Measurements from ENCODE around the gene ZC3H12A. TPM values are rescaled to one million over a fixed set of nuclear protein-coding genes. Genes with fewer than 3 reads are reported as not detected.

Gene ZC3H12A
- total RNA-seq, 4 donors from 2014 or later: 7.3 to 14.4 (median 10.6) TPM

DNA sequence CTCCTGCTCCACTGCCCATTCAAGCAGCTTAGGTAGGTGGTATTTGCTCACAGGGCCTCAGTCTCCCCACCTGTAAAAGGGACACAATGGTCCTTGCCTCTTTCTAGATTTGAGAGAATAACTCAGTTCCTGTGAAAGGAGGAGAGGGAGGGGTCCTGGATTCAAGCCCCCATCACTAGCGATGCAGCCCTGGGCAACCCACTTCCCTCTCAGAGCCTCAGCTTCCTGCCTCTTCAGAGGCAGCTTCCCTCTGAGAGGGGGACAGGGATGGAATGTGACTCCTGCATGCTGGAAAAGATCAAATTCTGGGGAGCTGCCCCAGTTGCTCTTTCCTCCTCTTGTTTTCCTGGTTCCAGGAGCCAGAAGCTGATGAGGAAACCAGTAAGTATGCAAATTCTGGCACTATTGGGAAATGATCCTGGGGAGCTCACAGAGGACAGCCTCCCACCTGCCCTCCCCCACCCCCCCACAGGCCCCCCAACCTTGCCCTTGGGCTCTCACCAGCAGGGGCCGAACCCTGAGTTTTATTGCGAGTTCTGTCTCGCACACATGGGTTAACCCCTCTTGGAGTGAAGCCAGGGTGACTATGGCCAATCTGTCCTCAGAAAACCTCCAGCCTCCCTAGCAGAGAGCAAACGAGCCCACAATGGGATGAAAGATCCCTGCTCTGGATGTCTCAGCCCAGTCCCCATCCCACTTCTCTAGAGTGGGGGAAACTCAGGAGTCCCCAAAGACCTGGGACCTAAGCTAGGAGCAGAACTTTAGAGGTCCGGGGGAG lies 11.7 kb downstream of the ZC3H12A start:
- H3K4me3 ChIP-seq: no peak overlapping the region
- H3K36me3 ChIP-seq: peaks cover 0 to 74% of the 10 kb centered on the region in 2 donors
- TF ChIP-seq POLR2AphosphoS5 (IDR thresholded peaks at IDR 0.05): peak; percentile 22
- no peak for TF ChIP-seq EP300 (IDR thresholded peaks at IDR 0.05)
- H3K27me3 ChIP-seq: no peaks in the 10 kb centered on the region
- H3K27ac ChIP-seq: peak overlapping the region; percentile 3 to 81 (median 74)
- no peaks in the 10 kb centered on the region for H3K9me3 ChIP-seq
- H3K4me1 ChIP-seq: peaks cover 3 to 48% (median 30%) of the 10 kb centered on the region in 3 donors
- WGBS, 2 donors (ENCODE audit: low coverage in 1 of 2): no CpG with 5 or more reads among the region's 6 CpGs
- peak; percentile 24 for ATAC-seq

- 0% methylated on average over 2 to 3 of the region's 10 CpGs for WGBS, 2 donors (ENCODE audit: low coverage in 1 of 2)
- Histone ChIP-seq H3K4me1 (peaks cover 3 to 44% (median 30%) of the 10 kb centered on the region in 3 donors), H3K9me3 (no peaks in the 10 kb centered on the region), H3K27ac (peak overlapping the region; percentile 3 to 81 (median 74)), H3K27me3 (no peaks in the 10 kb centered on the region), H3K36me3 (peaks cover 0 to 74% of the 10 kb centered on the region in 2 donors), H3K4me3 (no peak overlapping the region)
- peak; percentile 86 for ATAC-seq
- TF ChIP-seq POLR2AphosphoS5 (IDR thresholded peaks at IDR 0.05) (peak; percentile 59), EP300 (IDR thresholded peaks at IDR 0.05) (no peak), CTCF (IDR thresholded peaks at IDR 0.05) (peak in 3 of 4 experiments; percentile 97 to 99 (median 98))
Observed at GRCh38 chr1:37486680-37487618, 12.6 kb downstream of the ZC3H12A start.

DNA sequence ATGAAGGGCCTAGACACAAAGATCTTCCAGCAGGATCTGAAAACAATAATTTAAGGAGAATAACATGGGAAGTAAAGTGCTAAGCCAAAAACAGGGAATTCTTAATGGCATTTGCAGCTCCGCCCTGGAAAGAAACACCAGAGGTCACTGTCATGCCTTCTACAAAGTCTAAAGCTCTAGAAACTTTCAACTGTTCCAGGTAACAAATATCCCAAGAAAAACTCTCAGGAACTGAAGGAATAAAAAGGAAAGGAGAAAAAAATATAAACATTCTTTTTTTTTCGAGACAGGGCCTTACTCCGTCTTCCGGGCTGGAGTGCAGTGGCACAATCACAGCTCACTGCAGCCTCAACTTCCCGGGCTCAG lies 13.2 kb downstream of the ZC3H12A start:
- 63 to 100% methylated on average over 2 to 5 of the region's 5 CpGs for WGBS, 2 donors (ENCODE audit: low coverage in 1 of 2)
- no peak for TF ChIP-seq POLR2AphosphoS5 (IDR thresholded peaks at IDR 0.05)
- no peak for TF ChIP-seq CTCF (IDR thresholded peaks at IDR 0.05)
- no peak for TF ChIP-seq EP300 (IDR thresholded peaks at IDR 0.05)
- no peak for TF ChIP-seq POLR2A (IDR thresholded peaks at IDR 0.05)
- Histone ChIP-seq H3K27ac (peak overlapping the region in 3 of 4 donors; percentile 67 to 81 (median 81)), H3K4me1 (peaks cover 3 to 44% (median 30%) of the 10 kb centered on the region in 3 donors), H3K27me3 (no peaks in the 10 kb centered on the region), H3K9me3 (no peaks in the 10 kb centered on the region), H3K4me3 (no peak overlapping the region), H3K36me3 (peaks cover 0 to 74% of the 10 kb centered on the region in 2 donors)
- ATAC-seq: no peak

GRCh38 chr1:37493336-37494098 lies 19.1 kb downstream of the ZC3H12A start:
- no peaks in the 10 kb centered on the region for H3K9me3 ChIP-seq
- H3K4me1 ChIP-seq: peaks cover 0 to 9% (median 0%) of the 10 kb centered on the region in 3 donors
- no peaks in the 10 kb centered on the region for H3K27me3 ChIP-seq
- H3K36me3 ChIP-seq: peaks cover 0 to 79% of the 10 kb centered on the region in 2 donors
- no peak overlapping the region for H3K27ac ChIP-seq
- TF ChIP-seq POLR2A (IDR thresholded peaks at IDR 0.05) (no peak), POLR2AphosphoS5 (IDR thresholded peaks at IDR 0.05) (no peak), EP300 (IDR thresholded peaks at IDR 0.05) (no peak), CTCF (IDR thresholded peaks at IDR 0.05) (no peak)
- ATAC-seq: no peak
- H3K4me3 ChIP-seq: no peak overlapping the region
- WGBS, 2 donors (ENCODE audit: low coverage in 1 of 2): 72 to 74% methylated on average over 2 of the region's 2 CpGs

DNA sequence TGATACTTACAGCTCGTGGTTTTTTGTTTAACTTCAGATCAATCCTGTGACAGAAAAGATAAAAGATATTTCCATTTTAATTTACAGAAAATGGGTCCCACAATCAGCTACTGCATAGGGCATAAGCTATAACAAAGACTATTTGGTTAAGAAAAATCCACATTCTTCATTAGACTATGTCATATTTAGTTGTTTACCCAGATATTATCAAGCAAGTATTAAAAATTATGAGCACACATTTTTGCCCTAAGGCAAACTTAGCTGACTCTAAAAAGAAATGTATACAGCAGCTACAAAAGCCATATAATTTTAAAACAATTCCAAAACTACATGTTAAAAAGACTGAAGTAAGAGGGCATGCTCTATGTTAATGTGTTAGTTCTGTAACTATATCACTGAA lies 21.5 kb downstream of the ZC3H12A start:
- H3K36me3 ChIP-seq: peaks cover 0 to 65% of the 10 kb centered on the region in 2 donors
- 73 to 76% methylated on average over 1 of the region's 1 CpG for WGBS, 2 donors (ENCODE audit: low coverage in 1 of 2)
- H3K27me3 ChIP-seq: no peaks in the 10 kb centered on the region

More for the DNA sequence above, 21.5 kb downstream of the ZC3H12A start:
- Histone ChIP-seq H3K4me3 (no peak overlapping the region), H3K4me1 (peaks cover 0 to 26% (median 11%) of the 10 kb centered on the region in 3 donors), H3K27ac (no peak overlapping the region), H3K9me3 (no peaks in the 10 kb centered on the region)
- ATAC-seq: no peak
- TF ChIP-seq EP300 (IDR thresholded peaks at IDR 0.05) (no peak), POLR2A (IDR thresholded peaks at IDR 0.05) (no peak), POLR2AphosphoS5 (IDR thresholded peaks at IDR 0.05) (no peak), CTCF (IDR thresholded peaks at IDR 0.05) (no peak)

Data from gastroesophageal sphincter (tissue), 4 donors.